H9 (cell line): Measurements from ENCODE around the gene FAIM2. TPM values are rescaled to one million over a fixed set of nuclear protein-coding genes. Genes with fewer than 3 reads are reported as not detected.

Experiments used
- DNase-seq: peaks from one replicate; pipeline ENCODE4 v3.0.0-alpha.2; 2017
- H2AFZ ChIP-seq: one replicate; pipeline ENCODE4 v1.6.1; 2013; ENCODE audit warnings: mild to moderate bottlenecking, low read length, control low read depth, moderate library complexity
- H2AK5ac ChIP-seq: 2 replicates; pipeline ENCODE4 v1.6.1; 2013; ENCODE audit warnings: low read length, control low read depth, mixed read lengths; ENCODE audit not compliant: insufficient read length
- H2BK120ac ChIP-seq: one replicate; pipeline ENCODE4 v1.6.1; 2013; ENCODE audit warnings: low read depth, mild to moderate bottlenecking, low read length, control low read depth, inconsistent platforms; ENCODE audit not compliant: poor library complexity, severe bottlenecking
- H2BK12ac ChIP-seq: 2 replicates; pipeline ENCODE4 v1.6.1; 2013; ENCODE audit warnings: low read length, control low read depth, mixed read lengths, low read depth; ENCODE audit not compliant: insufficient read length
- H2BK15ac ChIP-seq: 2 replicates; pipeline ENCODE4 v1.6.1; 2013; ENCODE audit warnings: low read depth, low read length, control low read depth
- H2BK20ac ChIP-seq: one replicate; pipeline ENCODE4 v1.6.1; 2013; ENCODE audit warnings: low read depth, mild to moderate bottlenecking, low read length, control low read depth, inconsistent platforms; ENCODE audit not compliant: poor library complexity, severe bottlenecking
- H2BK5ac ChIP-seq: 2 replicates; pipeline ENCODE4 v1.6.1; 2013; ENCODE audit warnings: low read length, control low read depth, mixed read lengths; ENCODE audit not compliant: insufficient read length
- H3K14ac ChIP-seq: 2 replicates; pipeline ENCODE4 v1.6.1; 2013; ENCODE audit warnings: low read length, control low read depth; ENCODE audit not compliant: insufficient read depth
- H3K18ac ChIP-seq: 2 replicates; pipeline ENCODE4 v1.6.1; 2013; ENCODE audit warnings: low read depth, mild to moderate bottlenecking, mixed read lengths, low read length, control low read depth; ENCODE audit not compliant: insufficient read length
- H3K23ac ChIP-seq: 2 replicates; pipeline ENCODE4 v1.6.1; 2013; ENCODE audit warnings: low read length, control low read depth, mixed read lengths, low read depth; ENCODE audit not compliant: insufficient read length
- H3K23me2 ChIP-seq: 2 replicates; pipeline ENCODE4 v1.6.1; 2013; ENCODE audit warnings: low read depth, mild to moderate bottlenecking, mixed read lengths, low read length, control low read depth; ENCODE audit not compliant: insufficient read length, poor library complexity, severe bottlenecking
- H3K27ac ChIP-seq: 2 replicates; pipeline ENCODE4 v1.5.1; 2013; ENCODE audit warnings: low read length, control low read depth, mixed read lengths, low read depth; ENCODE audit not compliant: insufficient read length
- H3K27me3 ChIP-seq: 2 replicates; pipeline ENCODE4 v1.6.1; 2013; ENCODE audit warnings: low read length, control low read depth, inconsistent platforms; ENCODE audit not compliant: insufficient read depth
- H3K4ac ChIP-seq: 2 replicates; pipeline ENCODE4 v1.6.1; 2013; ENCODE audit warnings: low read depth, mild to moderate bottlenecking, control low read depth, inconsistent platforms, low read length, moderate library complexity
- H3K4me1 ChIP-seq: 2 replicates; pipeline ENCODE4 v1.6.1; 2013; ENCODE audit warnings: low read length, control low read depth, inconsistent platforms; ENCODE audit not compliant: insufficient read depth
- H3K4me2 ChIP-seq: 2 replicates; pipeline ENCODE4 v1.6.1; 2013; ENCODE audit warnings: low read length, control low read depth, mixed read lengths; ENCODE audit not compliant: insufficient read length, insufficient read depth
- H3K56ac ChIP-seq: 2 replicates; pipeline ENCODE4 v1.6.1; 2013; ENCODE audit warnings: low read depth, mild to moderate bottlenecking, mixed read lengths, low read length, control low read depth; ENCODE audit not compliant: insufficient read length
- H3K79me1 ChIP-seq: 2 replicates; pipeline ENCODE4 v1.6.1; 2013; ENCODE audit warnings: low read depth, mild to moderate bottlenecking, moderate library complexity, low read length, control low read depth, inconsistent platforms; ENCODE audit not compliant: insufficient read depth, poor library complexity, severe bottlenecking
- H3K79me2 ChIP-seq: 2 replicates; pipeline ENCODE4 v1.6.1; 2013; ENCODE audit warnings: low read length, control low read depth, inconsistent platforms; ENCODE audit not compliant: insufficient read depth
- H3K9ac ChIP-seq: 2 replicates; pipeline ENCODE4 v1.6.1; 2013; ENCODE audit warnings: low read length, control low read depth, mixed read lengths; ENCODE audit not compliant: insufficient read length; ENCODE audit errors: extremely low read depth
- H3K9me3 ChIP-seq: one replicate; pipeline ENCODE4 v1.6.1; 2013; ENCODE audit warnings: low read depth, low read length, inconsistent platforms; ENCODE audit not compliant: control insufficient read depth
- H3T11ph ChIP-seq: one replicate; pipeline ENCODE4 v1.6.1; 2013; ENCODE audit warnings: mild to moderate bottlenecking, low read length, control low read depth, inconsistent platforms
- H4K20me1 ChIP-seq: one replicate; pipeline ENCODE4 v1.6.1; 2013; ENCODE audit not compliant: control insufficient read depth, insufficient read length, insufficient read depth
- H4K5ac ChIP-seq: 2 replicates; pipeline ENCODE4 v1.6.1; 2013; ENCODE audit warnings: low read depth, mild to moderate bottlenecking, mixed read lengths, low read length, control low read depth; ENCODE audit not compliant: insufficient read length
- H4K8ac ChIP-seq: replicated peaks from 2 replicates; pipeline ENCODE4 v1.6.1; 2013; ENCODE audit warnings: low read length, control low read depth, mixed read lengths, low read depth; ENCODE audit not compliant: insufficient read length
- H4K91ac ChIP-seq: 2 replicates; pipeline ENCODE4 v1.6.1; 2013; ENCODE audit warnings: low read depth, mild to moderate bottlenecking, moderate library complexity, mixed read lengths, low read length, control low read depth; ENCODE audit not compliant: insufficient read length
- H3K27ac Mint-ChIP-seq, 3 experiments: 2 replicates in 2 of 3; 3 replicates in 1 of 3; pipeline ENCODE4 v1.8.0; 2020 to 2021; ENCODE audit warnings: mixed read lengths in 3 of 3, mild to moderate bottlenecking in 1 of 3, moderate library complexity in 1 of 3
- H3K27me3 Mint-ChIP-seq: 2 replicates; pipeline ENCODE4 v1.8.0; 2021; ENCODE audit warnings: low read depth, mild to moderate bottlenecking, moderate library complexity, mixed read lengths
- H3K36me3 Mint-ChIP-seq, 3 experiments: 2 replicates in 2 of 3; 3 replicates in 1 of 3; pipeline ENCODE4 v1.8.0; 2020 to 2021; ENCODE audit warnings: low read depth in 3 of 3, mixed read lengths in 3 of 3; ENCODE audit not compliant: insufficient read depth in 1 of 3
- H3K4me1 Mint-ChIP-seq, 2 experiments: 2 replicates each; pipeline ENCODE4 v1.8.0; 2020; ENCODE audit warnings: mixed read lengths in 2 of 2
- H3K4me3 Mint-ChIP-seq, 2 experiments: 2 replicates in 1 of 2; 3 replicates in 1 of 2; pipeline ENCODE4 v1.8.0; 2020 to 2021; ENCODE audit warnings: mild to moderate bottlenecking in 2 of 2, mixed read lengths in 2 of 2, moderate library complexity in 1 of 2
- H3K9me3 Mint-ChIP-seq, 2 experiments: 2 replicates in 1 of 2; 3 replicates in 1 of 2; pipeline ENCODE4 v1.8.0; 2020; ENCODE audit warnings: mild to moderate bottlenecking in 2 of 2, mixed read lengths in 2 of 2, moderate library complexity in 1 of 2
- WGBS: extraction: QIAGEN DNeasy Blood & Tissue Kit; methylation state at CpG from one replicate; pipeline ENCODE4 v1.1.7; 2013; ENCODE audit warnings: missing lambda C conversion rate, low lambda C conversion rate, mixed read lengths; ENCODE audit not compliant: insufficient read length; ENCODE audit errors: extremely low coverage; 5-methylcytosine and 5-hydroxymethylcytosine counted together
- total RNA-seq: library from RNA; stranded (reverse); gene quantifications from 2 replicates; pipeline ENCODE4 v1.2.1, GENCODE V29; 2021
- TF ChIP-seq, protein P1 (sequence below): fragments of 200-600 bp; sonication (generic); conservative IDR thresholded peaks from 3 replicates; pipeline ENCODE4 v1.8.0; 2021; ENCODE audit warnings: antibody characterized with exemption, mild to moderate bottlenecking

FAIM2 gene
- total RNA-seq, 1 experiment from 2014 or later: 0.42 TPM

DNA sequence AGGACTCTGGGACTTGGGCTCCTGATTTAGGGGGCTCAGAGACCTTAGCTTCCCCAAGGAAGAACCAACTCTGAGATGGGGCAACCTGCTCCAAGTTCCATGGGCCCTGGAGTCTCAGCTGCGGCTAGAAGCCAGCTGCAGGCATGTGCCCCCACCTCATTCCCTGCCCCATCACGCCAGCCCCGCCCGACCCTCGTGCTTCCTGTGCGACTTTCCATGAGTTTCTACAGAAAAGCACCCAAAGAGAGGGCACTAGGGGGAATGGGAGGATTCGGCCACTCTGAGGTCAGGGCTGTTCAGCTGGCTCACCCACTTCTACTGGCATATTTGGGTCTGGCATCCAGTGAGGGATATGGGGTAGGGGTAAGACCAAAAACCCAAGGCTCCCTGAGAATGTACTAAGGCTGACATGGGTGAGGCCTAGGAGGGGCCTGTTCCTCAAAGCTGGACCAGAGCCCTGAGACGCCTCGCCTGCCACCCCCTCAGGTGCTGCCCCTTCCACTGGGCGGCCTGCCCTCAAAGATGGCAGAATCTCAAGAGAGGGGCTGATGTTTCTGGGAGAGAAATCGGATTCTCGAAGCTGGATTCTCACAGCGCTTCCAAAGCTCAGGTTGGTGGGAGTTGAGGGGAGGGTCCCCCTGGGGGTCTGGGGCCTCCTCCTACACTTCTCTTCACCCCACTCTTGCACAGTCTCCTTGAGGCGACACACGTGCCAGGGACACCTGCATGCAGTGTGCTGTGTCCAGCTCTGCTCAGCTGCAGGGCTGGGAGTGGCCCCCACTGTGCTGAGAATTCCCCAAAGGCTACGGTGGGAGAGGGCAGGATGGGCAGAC is 22.1 kb downstream of the FAIM2 start:
- H3K9ac ChIP-seq: no peak overlapping the region
- H3K23ac ChIP-seq: no peak overlapping the region
- peaks cover 6% of the 10 kb centered on the region; the same call in 1 of the 2 replicates for H3K4me1 ChIP-seq
- no peak overlapping the region for H3K4ac ChIP-seq
- H4K91ac ChIP-seq: no peak overlapping the region
- Mint-ChIP-seq H3K27me3 (peaks cover 12% of the 10 kb centered on the region), H3K36me3 (peaks cover 0 to 2% (median 0%) of the 10 kb centered on the region in 3 experiments; a peak in 2 of 7 replicates), H3K4me3 (no peak overlapping the region), H3K9me3 (peaks cover 28 to 30% of the 10 kb centered on the region in 2 experiments), H3K27ac (peak overlapping the region in 2 of 3 experiments; percentile 25 to 59; a peak in 3 of 7 replicates), H3K4me1 (peaks cover 41 to 46% of the 10 kb centered on the region in 2 experiments)
- no peak overlapping the region for H2AK5ac ChIP-seq
- H3K27ac ChIP-seq: no peak overlapping the region
- no peaks in the 10 kb centered on the region for H3K9me3 ChIP-seq
- TF ChIP-seq, protein P1, sequence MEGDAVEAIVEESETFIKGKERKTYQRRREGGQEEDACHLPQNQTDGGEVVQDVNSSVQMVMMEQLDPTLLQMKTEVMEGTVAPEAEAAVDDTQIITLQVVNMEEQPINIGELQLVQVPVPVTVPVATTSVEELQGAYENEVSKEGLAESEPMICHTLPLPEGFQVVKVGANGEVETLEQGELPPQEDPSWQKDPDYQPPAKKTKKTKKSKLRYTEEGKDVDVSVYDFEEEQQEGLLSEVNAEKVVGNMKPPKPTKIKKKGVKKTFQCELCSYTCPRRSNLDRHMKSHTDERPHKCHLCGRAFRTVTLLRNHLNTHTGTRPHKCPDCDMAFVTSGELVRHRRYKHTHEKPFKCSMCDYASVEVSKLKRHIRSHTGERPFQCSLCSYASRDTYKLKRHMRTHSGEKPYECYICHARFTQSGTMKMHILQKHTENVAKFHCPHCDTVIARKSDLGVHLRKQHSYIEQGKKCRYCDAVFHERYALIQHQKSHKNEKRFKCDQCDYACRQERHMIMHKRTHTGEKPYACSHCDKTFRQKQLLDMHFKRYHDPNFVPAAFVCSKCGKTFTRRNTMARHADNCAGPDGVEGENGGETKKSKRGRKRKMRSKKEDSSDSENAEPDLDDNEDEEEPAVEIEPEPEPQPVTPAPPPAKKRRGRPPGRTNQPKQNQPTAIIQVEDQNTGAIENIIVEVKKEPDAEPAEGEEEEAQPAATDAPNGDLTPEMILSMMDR: no peak
- H4K8ac ChIP-seq: no peak overlapping the region
- H4K5ac ChIP-seq: no peak overlapping the region
- H4K20me1 ChIP-seq: no peaks in the 10 kb centered on the region
- no peaks in the 10 kb centered on the region; the same call in 1 of the 2 replicates for H3K27me3 ChIP-seq
- no peak overlapping the region for H3K4me2 ChIP-seq
- WGBS: no CpG with 5 or more reads among the region's 16 CpGs
- no peaks in the 10 kb centered on the region for H3K79me2 ChIP-seq
- H2BK12ac ChIP-seq: no peak overlapping the region
- no peaks in the 10 kb centered on the region for H3K23me2 ChIP-seq
- H2BK5ac ChIP-seq: no peak overlapping the region
- H3K79me1 ChIP-seq: no peaks in the 10 kb centered on the region
- H3K56ac ChIP-seq: no peak overlapping the region
- no peak overlapping the region for H2BK15ac ChIP-seq
- no peak overlapping the region for H2AFZ ChIP-seq
- no peak for DNase-seq
- H3K18ac ChIP-seq: no peak overlapping the region
- no peak overlapping the region for H2BK20ac ChIP-seq
- H3K14ac ChIP-seq: no peak overlapping the region
- no peak overlapping the region for H3T11ph ChIP-seq
- no peak overlapping the region for H2BK120ac ChIP-seq
